Measurements from ENCODE around the gene CACNA1S.

The CACNA1S gene

GRCh38 chr1:201042779-201043461, 69.3 kb downstream of the CACNA1S start:
- FAIRE-seq (no peak), DNase-seq (ENCODE audit: insufficient read length, low spot score) (peak; percentile 58)
- TF ChIP-seq POLR2A (IDR thresholded peaks at IDR 0.05; ENCODE audit: low read depth, low read length) = no peak

- DNase-seq (ENCODE audit: insufficient read length, low spot score) (no peak), FAIRE-seq (no peak)
- TF ChIP-seq POLR2A (IDR thresholded peaks at IDR 0.05; ENCODE audit: low read depth, low read length) = no peak
These were observed 71.2 kb downstream of the CACNA1S start for GRCh38 chr1:201041011-201041410.

GRCh38 chr1:201039876-201040275, 72.3 kb downstream of the CACNA1S start:
- FAIRE-seq = no peak
- DNase-seq (ENCODE audit: insufficient read length, low spot score) = no peak

GRCh38 chr1:201039418-201039817, 72.8 kb downstream of the CACNA1S start:
- no peak for FAIRE-seq
- no peak for TF ChIP-seq POLR2A (IDR thresholded peaks at IDR 0.05; ENCODE audit: low read depth, low read length)

More at GRCh38 chr1:201039876-201040275, 72.3 kb downstream of the CACNA1S start:
- TF ChIP-seq POLR2A (IDR thresholded peaks at IDR 0.05; ENCODE audit: low read depth, low read length) = no peak

GRCh38 chr1:201038186-201038876, 73.9 kb downstream of the CACNA1S start:
- FAIRE-seq = no peak
- no peak for TF ChIP-seq POLR2A (IDR thresholded peaks at IDR 0.05; ENCODE audit: low read depth, low read length)
- DNase-seq (ENCODE audit: insufficient read length, low spot score) = no peak

More at GRCh38 chr1:201039418-201039817, 72.8 kb downstream of the CACNA1S start:
- no peak for DNase-seq (ENCODE audit: insufficient read length, low spot score)

GRCh38 chr1:201036188-201036842, 75.9 kb downstream of the CACNA1S start:
- TF ChIP-seq POLR2A (IDR thresholded peaks at IDR 0.05; ENCODE audit: low read depth, low read length) = no peak
- DNase-seq (ENCODE audit: insufficient read length, low spot score) = no peak

GRCh38 chr1:201034671-201035070, 77.6 kb downstream of the CACNA1S start:
- DNase-seq (ENCODE audit: insufficient read length, low spot score) (no peak), FAIRE-seq (no peak)
- TF ChIP-seq POLR2A (IDR thresholded peaks at IDR 0.05; ENCODE audit: low read depth, low read length) = no peak

More at GRCh38 chr1:201036188-201036842, 75.9 kb downstream of the CACNA1S start:
- no peak for FAIRE-seq

- no peak for TF ChIP-seq POLR2A (IDR thresholded peaks at IDR 0.05; ENCODE audit: low read depth, low read length)
- no peak for FAIRE-seq
- DNase-seq (ENCODE audit: insufficient read length, low spot score) = no peak
These were observed 79.8 kb downstream of the CACNA1S start for GRCh38 chr1:201032408-201032807.

GRCh38 chr1:201028461-201028889, 83.8 kb downstream of the CACNA1S start:
- FAIRE-seq = no peak
- DNase-seq (ENCODE audit: insufficient read length, low spot score) = no peak
- TF ChIP-seq POLR2A (IDR thresholded peaks at IDR 0.05; ENCODE audit: low read depth, low read length) = no peak

GRCh38 chr1:201026836-201027235, 85.4 kb downstream of the CACNA1S start:
- no peak for DNase-seq (ENCODE audit: insufficient read length, low spot score)
- FAIRE-seq = no peak

GRCh38 chr1:201026234-201026633, 86.0 kb downstream of the CACNA1S start:
- no peak for TF ChIP-seq POLR2A (IDR thresholded peaks at IDR 0.05; ENCODE audit: low read depth, low read length)
- DNase-seq (ENCODE audit: insufficient read length, low spot score) = no peak

More at GRCh38 chr1:201026836-201027235, 85.4 kb downstream of the CACNA1S start:
- no peak for TF ChIP-seq POLR2A (IDR thresholded peaks at IDR 0.05; ENCODE audit: low read depth, low read length)

GRCh38 chr1:201025571-201026002, 86.6 kb downstream of the CACNA1S start:
- DNase-seq (ENCODE audit: insufficient read length, low spot score) = peak; percentile 95
- TF ChIP-seq POLR2A (IDR thresholded peaks at IDR 0.05; ENCODE audit: low read depth, low read length) = no peak; the same call in 1 of the 2 replicates
- FAIRE-seq = no peak

More at GRCh38 chr1:201026234-201026633, 86.0 kb downstream of the CACNA1S start:
- no peak for FAIRE-seq

GRCh38 chr1:201024625-201024998, 87.6 kb downstream of the CACNA1S start:
- FAIRE-seq (no peak), DNase-seq (ENCODE audit: insufficient read length, low spot score) (no peak)
- no peak for TF ChIP-seq POLR2A (IDR thresholded peaks at IDR 0.05; ENCODE audit: low read depth, low read length)

GRCh38 chr1:201023920-201024624, 88.2 kb downstream of the CACNA1S start:
- no peak for TF ChIP-seq POLR2A (IDR thresholded peaks at IDR 0.05; ENCODE audit: low read depth, low read length)
- DNase-seq (ENCODE audit: insufficient read length, low spot score) = no peak
- no peak for FAIRE-seq

Data from H54 (cell line).